ENCODE data around the gene APBA2.

- TF ChIP-seq CTCF (IDR thresholded peaks at IDR 0.05 in 8 of 11, conservative IDR thresholded peaks at IDR 0.05 in 3 of 11) (no peak), POLR2A (IDR thresholded peaks at IDR 0.05) (no peak), POLR2AphosphoS5 (IDR thresholded peaks at IDR 0.05) (no peak)
Measured at GRCh38 chr15:29097168-29097567, 211.4 kb downstream of the APBA2 start.
